HG02588 (cell line): ENCODE results near the gene SLAMF7.
A peak's percentile ranks its signal among the peaks of the same experiment; 100 is the strongest.
"Not testable (repeated sequence)": the region's sequence is repeated elsewhere in the genome, so short reads cannot be mapped to it uniquely, and the experiment has no call there.

Source experiments
- ATAC-seq: cut with Tn5 transposase; IDR thresholded peaks from one replicate; pipeline ENCODE4 v1.9.1; 2021; ENCODE audit warnings: mild to moderate bottlenecking, moderate library complexity; ENCODE audit not compliant: unreplicated experiment

SLAMF7 gene

DNA sequence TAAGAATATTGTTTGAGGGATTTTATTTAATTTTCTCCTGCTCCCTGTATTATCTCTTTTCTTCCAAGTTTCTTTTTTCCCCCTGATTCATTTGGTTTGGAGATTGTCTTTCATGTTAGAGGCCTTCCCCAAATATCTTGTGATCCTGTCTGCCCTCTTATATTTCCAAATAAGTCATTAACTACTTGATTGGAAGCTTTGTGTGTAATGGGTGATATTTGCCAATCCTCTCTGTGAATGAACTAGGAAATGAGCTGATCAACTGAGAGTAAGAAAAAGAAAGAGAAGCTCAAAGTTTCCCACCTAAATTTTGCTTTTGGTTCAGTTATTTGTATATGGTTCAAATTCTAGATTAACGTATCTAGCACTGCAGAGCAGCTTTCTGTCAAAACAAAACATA lies 33.3 kb downstream of the SLAMF7 start:
- ATAC-seq: no peak

GRCh38 chr1:160773093-160773492 lies 34.0 kb downstream of the SLAMF7 start:
- no peak for ATAC-seq

DNA sequence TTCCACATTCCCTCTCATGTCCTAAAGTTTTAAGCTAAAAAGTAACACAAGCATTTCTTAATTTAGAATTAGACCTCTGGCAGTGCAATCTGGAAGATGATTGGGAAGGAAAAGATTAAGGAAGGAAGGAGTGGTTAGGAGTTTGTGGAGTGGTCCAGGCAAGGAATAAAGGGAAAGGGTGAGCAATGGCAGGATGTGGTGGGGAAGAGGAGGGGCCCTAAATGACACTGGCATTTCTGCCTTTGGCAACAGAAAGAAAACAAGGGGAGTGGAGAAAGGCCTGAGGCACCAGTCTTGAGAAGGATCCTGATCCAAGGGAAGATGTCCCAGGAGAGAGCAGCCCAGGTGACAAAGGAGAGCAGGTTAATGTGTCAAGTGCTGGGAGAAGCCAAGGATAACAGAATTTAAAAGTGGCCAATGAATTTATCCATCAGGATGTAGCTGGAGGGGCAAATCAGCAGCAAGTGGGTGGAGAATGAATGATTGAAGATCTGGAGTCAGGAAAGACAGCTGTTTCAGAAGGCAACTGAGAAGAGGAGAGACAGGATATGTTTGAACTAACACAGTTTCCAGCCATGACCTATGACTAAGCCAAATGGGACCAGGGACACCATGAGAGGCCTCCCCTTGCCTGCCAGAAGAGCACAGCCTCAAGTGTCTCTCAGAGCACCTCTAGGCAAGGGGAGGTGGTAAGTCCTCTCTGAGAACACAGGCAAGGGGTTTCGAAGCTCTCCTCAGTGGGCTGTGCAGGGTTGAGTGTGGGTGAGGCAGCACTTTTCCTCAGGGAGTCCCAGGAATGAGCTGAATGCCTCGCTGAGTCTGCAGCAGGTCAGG lies 36.1 kb downstream of the SLAMF7 start:
- ATAC-seq: no peak

DNA sequence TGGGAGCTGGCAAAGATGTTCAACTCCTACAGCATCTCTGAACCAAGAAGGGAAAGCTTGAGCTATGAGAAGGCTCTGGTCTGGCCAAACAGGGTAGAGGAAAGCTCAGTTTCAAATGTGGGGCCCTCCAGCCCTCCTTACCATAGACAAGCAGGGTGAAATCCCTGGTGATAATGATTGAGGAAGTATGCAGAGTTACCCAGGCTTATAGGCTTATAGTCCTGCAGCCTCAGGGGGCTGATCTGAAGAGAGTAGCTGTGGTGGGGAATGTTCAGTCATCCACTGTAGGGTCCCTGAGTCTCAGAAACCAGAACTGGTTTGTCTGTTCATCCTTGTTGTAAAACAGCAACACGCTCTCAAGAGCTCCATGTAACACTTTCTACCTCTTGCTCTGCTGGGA lies 37.1 kb downstream of the SLAMF7 start:
- ATAC-seq: peak; percentile 53

DNA sequence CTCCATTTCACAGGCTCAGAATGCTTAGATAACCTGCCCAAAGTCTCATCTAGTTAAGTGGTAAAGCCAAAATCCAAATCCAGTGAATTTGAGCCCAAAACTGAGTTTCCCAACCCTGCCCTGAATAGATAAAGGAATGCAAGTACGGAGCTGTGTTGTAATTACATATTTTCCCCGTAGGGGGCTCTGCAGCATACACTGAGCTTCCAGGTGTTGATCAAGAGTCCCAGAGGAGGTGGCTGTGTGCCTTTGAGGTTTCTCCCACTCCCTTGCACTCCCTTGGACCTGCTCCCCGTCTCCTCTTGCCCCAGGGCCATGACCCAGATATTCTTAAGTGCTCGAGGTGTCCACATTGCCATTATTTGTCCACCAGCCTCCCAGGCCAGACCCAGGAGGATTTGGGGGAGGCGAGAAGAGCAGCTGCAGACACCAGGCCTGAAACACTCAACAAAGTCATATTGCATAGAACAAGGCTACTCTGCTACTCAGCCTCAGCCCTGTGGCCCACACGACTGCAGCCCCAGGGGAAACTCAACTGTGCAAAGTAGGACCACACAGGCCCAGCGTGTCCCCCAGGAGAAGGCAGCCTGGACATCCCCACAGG lies 38.5 kb downstream of the SLAMF7 start:
- ATAC-seq: no peak

- no peak for ATAC-seq
Measured at GRCh38 chr1:160778976-160779375, 39.9 kb downstream of the SLAMF7 start.

DNA sequence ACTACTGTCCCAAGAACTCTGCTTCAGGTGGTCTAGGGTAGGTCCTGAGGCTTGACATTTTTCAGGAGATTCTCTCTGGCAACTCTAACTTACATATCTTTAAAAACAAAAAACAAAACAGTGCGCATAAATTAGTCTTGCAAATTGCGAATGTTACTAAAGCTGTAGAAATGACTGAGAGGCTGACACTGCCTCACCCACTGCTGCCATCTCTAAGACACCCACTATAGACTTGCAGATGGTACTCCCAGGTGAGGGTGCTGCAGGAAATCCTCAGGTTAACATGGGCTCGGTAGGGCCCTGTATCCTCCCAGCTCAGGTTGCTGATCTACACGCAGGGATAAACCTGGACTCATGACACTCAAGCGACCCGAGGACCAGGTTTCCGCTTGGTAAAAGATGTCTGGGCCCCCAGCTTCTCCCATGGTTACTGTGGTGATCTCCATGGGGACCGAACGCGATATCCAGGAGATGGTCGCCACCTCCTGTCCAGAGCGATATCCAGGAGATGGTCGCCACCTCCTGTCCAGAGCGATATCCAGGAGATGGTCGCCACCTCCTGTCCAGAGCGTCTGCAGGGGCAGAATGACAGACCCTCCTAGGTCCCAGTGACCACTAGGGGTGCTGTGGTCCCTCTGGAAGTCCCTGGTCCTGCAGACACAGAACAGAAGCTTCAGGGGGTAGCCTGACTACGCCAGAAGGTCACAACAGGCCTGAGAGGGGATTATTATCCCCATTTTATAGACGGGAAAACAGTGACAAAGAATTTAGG lies 40.8 kb downstream of the SLAMF7 start:
- ATAC-seq: no peak

DNA sequence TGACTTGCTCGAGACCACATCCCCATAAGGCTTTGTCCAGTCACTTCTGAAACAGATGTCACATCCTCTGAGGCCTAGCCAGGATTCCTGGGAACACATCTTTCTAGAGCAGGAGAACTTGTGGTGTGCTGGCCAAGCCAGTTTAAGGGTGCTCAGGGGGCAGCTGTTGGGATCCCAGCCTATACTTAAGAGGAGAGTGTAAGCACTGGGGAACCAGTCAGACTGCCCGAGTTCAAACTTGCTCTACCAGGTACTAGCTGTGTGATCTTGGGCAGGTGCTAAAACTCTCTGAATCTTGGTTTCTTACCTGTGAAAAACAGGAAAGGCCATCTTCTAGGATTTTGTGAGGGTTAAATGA lies 41.3 kb downstream of the SLAMF7 start:
- ATAC-seq: no peak

DNA sequence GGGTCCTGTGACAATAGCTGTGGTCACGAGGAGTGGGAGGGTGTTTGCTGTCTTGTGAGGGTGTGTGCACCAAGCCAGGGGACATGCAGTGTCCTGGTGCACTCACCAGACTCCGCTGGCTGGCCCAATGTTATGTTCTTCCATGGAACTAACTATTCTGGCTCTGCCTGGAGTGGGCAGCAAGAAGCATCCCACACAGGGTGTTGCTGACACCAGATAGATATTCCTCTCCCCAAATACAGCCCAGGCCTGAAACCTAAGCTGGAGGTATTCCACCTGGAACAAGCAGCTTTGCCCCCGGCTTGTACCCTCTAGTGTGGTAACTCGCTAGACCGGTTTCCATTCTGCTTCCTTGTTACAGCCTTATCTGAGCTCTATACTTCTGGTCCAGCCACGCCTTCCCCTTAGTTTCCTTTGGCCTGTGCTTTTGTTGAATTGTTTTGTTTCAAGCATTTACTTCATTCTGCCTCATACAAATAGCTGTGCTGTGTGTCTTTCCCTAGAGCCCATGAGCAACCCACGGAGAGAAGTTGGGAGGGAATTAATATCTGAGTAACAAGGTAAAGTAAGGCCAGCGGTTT lies 42.2 kb downstream of the SLAMF7 start:
- ATAC-seq: no peak

GRCh38 chr1:160781914-160782689 lies 43.1 kb downstream of the SLAMF7 start:
- peak; percentile 83 for ATAC-seq

- ATAC-seq: not testable (repeated sequence)
Measured at GRCh38 chr1:160782988-160783765, 44.1 kb downstream of the SLAMF7 start.

- ATAC-seq: peak; percentile 16
Measured at GRCh38 chr1:160789051-160789701, 50.1 kb downstream of the SLAMF7 start.

GRCh38 chr1:160789702-160790611 lies 50.9 kb downstream of the SLAMF7 start:
- ATAC-seq: peak; percentile 82

DNA sequence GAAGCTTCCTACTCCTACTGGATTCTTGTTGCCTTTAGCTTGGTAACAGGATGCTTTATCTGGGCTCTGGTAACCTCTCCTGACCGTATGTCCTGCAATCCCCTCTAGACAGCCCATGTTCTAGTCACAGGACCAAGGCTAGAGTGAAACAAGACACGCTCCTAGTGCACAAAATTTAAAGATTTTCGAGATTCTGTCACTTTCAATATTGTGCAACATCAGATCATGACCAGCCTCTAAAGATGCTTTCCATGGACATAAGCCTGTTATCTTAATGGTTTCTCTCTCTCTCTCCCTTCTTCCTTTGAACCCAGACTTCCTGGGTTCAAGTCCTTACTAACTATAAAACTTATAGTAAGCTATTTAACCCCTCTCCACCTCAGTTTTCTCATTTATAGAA lies 55.3 kb downstream of the SLAMF7 start:
- ATAC-seq: no peak

DNA sequence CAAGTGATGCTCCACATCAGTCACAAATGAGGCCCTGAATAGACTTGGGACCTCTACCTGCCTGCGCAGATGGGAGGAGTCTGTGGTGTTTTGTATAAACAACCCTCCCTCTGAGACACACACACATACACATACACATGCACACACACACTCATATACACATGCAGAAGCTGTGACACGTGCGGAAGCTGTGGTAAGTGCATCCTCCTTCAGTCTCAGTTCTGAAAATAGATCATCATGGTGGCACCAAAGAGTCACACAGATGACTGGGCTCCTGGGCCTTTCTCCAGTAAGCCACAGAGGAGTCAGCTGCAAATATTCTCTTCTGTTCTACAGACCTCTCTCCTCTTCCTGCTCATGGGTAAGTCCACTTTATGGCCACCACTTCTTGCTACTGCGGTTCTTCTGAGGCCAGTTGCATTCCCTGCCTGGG lies 56.9 kb downstream of the SLAMF7 start, which contains the start of gene LY9:
TSS of gene LY9 (plus strand) at position 224 of the 433 bp plus-strand sequence. CDS start at position 238, 14 bp downstream.
- peak; percentile 83 for ATAC-seq

DNA sequence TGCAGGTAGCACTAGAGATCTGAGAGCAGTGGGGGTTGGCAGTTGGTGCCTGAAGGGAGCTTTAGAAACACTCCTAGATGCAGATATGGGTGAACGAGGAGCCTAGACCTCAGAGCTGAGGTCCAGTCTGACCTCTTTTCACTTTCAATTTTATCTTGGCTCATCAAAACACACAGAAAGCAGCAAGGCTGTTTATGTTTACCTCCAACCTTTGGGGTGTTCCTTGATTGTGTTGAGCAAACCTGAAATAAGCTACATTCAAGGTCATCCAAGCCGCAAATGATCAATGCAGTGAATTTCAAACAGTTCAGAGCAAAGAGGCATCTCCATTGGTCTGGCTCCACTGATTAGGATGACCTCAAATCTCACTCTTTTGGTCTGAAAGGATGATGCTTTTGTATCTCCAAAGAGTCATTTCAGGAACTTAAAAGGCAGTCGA lies 58.2 kb downstream of the SLAMF7 start:
- ATAC-seq: peak; percentile 31

DNA sequence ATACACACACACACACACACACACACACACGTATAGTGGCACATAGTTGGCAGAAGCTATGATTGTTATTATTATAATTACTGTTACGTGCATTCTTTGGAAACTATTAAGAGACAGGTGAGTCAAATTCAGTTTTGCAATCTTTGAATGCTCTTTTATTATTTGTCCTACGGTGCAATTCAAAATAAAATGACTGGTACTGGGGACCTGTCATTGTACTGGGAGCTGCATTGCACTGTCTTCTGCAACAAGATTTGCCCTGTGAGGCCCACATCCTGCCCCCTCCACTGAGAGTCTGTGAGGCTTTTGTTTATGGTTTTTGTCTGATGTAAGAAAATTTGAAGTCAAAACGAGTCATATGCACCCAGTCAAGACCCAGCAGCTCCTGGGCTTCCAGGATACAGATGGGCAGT lies 58.8 kb downstream of the SLAMF7 start:
- no peak for ATAC-seq

GRCh38 chr1:160798439-160798838 lies 59.4 kb downstream of the SLAMF7 start:
- ATAC-seq: no peak
